ENCODE data around the gene RDH13. TPM values are rescaled to one million over a fixed set of nuclear protein-coding genes. Genes with fewer than 3 reads are reported as not detected.

RDH13 gene
- polyA plus RNA-seq, 1 of the 3 experiments (the other 2 are of a cell fraction) = 9.6 TPM

DNA sequence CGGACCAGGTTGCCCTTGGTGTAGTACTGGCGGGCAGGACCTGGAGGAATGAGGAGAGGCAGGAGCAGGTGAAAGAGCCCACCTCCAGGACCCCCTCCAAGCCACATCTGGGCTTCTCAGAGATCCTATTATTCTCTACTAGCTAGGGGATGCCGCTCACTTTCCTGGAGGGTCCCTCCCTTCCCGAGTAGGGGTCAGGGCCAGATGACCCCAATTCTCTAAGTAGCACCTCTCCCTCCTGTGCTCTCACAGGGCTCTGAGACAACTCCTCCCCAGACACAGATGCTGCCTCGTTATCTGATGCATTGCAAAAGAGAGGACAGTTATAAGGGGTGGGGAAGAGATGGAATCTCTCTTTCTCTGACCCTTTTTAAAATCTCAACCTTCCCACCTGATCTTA lies 47.8 kb downstream of the RDH13 start:
- ChIA-PET CTCF (no interaction called here), POLR2A (no interaction called here)
- H3K27me3 ChIP-seq (ENCODE audit: insufficient read depth) = no peaks in the 10 kb centered on the region
- peak overlapping the region; percentile 70 for H3K4me2 ChIP-seq
- H3K36me3 ChIP-seq (replicated peaks in 1 of 2; ENCODE audit: control insufficient read depth in 1 of 2, insufficient read depth in 2 of 2, low read length in 1 of 2) = no peaks in the 10 kb centered on the region
- H2AFZ ChIP-seq (ENCODE audit: low read depth) = no peak overlapping the region; the same call in 1 of the 2 replicates
- 0 out of 2 replicates have a peak overlapping the region, but pooled peaks have one; percentile 18 for H3K9ac ChIP-seq
- no peak for DNase-seq
- H3K27ac ChIP-seq (ENCODE audit: low read depth in 2 of 2, low read length in 1 of 2) = no peak overlapping the region
- H3K4me3 ChIP-seq (ENCODE audit: low read depth in 2 of 2, low read length in 1 of 2) = peak overlapping the region; percentile 29 to 45; a peak in 1 of 4 replicates
- peaks cover 0 to 2% of the 10 kb centered on the region in 2 experiments; a peak in 1 of 4 replicates for H3K4me1 ChIP-seq (ENCODE audit: control insufficient read depth in 1 of 2, insufficient read depth in 2 of 2, low read depth in 1 of 2, low read length in 1 of 2)
- no peaks in the 10 kb centered on the region for H4K20me1 ChIP-seq (ENCODE audit: insufficient read depth)
- no peak for TF ChIP-seq NFIC (IDR thresholded peaks at IDR 0.05; ENCODE audit: borderline replicate concordance)
- no peak for TF ChIP-seq SMC3 (IDR thresholded peaks at IDR 0.05; ENCODE audit: low read depth, low read length)
- no peak for TF ChIP-seq EZH2phosphoT487 (IDR thresholded peaks at IDR 0.05; ENCODE audit: borderline replicate concordance, low read depth)
- TF ChIP-seq RAD21 (IDR thresholded peaks at IDR 0.05; ENCODE audit: low read length) = no peak
- no peak for TF ChIP-seq RFX5 (IDR thresholded peaks at IDR 0.05; ENCODE audit: low read length)
- TF ChIP-seq, protein P1, sequence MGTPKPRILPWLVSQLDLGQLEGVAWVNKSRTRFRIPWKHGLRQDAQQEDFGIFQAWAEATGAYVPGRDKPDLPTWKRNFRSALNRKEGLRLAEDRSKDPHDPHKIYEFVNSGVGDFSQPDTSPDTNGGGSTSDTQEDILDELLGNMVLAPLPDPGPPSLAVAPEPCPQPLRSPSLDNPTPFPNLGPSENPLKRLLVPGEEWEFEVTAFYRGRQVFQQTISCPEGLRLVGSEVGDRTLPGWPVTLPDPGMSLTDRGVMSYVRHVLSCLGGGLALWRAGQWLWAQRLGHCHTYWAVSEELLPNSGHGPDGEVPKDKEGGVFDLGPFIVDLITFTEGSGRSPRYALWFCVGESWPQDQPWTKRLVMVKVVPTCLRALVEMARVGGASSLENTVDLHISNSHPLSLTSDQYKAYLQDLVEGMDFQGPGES (IDR thresholded peaks at IDR 0.05; ENCODE audit: low read depth, low read length) = no peak
- TF ChIP-seq, protein P2, sequence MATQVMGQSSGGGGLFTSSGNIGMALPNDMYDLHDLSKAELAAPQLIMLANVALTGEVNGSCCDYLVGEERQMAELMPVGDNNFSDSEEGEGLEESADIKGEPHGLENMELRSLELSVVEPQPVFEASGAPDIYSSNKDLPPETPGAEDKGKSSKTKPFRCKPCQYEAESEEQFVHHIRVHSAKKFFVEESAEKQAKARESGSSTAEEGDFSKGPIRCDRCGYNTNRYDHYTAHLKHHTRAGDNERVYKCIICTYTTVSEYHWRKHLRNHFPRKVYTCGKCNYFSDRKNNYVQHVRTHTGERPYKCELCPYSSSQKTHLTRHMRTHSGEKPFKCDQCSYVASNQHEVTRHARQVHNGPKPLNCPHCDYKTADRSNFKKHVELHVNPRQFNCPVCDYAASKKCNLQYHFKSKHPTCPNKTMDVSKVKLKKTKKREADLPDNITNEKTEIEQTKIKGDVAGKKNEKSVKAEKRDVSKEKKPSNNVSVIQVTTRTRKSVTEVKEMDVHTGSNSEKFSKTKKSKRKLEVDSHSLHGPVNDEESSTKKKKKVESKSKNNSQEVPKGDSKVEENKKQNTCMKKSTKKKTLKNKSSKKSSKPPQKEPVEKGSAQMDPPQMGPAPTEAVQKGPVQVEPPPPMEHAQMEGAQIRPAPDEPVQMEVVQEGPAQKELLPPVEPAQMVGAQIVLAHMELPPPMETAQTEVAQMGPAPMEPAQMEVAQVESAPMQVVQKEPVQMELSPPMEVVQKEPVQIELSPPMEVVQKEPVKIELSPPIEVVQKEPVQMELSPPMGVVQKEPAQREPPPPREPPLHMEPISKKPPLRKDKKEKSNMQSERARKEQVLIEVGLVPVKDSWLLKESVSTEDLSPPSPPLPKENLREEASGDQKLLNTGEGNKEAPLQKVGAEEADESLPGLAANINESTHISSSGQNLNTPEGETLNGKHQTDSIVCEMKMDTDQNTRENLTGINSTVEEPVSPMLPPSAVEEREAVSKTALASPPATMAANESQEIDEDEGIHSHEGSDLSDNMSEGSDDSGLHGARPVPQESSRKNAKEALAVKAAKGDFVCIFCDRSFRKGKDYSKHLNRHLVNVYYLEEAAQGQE (IDR thresholded peaks at IDR 0.05; ENCODE audit: low read depth, low read length) = no peak
- TF ChIP-seq, protein P3, sequence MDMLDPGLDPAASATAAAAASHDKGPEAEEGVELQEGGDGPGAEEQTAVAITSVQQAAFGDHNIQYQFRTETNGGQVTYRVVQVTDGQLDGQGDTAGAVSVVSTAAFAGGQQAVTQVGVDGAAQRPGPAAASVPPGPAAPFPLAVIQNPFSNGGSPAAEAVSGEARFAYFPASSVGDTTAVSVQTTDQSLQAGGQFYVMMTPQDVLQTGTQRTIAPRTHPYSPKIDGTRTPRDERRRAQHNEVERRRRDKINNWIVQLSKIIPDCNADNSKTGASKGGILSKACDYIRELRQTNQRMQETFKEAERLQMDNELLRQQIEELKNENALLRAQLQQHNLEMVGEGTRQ (IDR thresholded peaks at IDR 0.05; ENCODE audit: borderline replicate concordance, low read depth, low read length) = no peak
- TF ChIP-seq JUND (IDR thresholded peaks at IDR 0.05) = no peak
- TF ChIP-seq FOSL2 (IDR thresholded peaks at IDR 0.05; ENCODE audit: borderline replicate concordance, low read depth) = no peak
- TF ChIP-seq EP300 (IDR thresholded peaks at IDR 0.05; ENCODE audit: borderline replicate concordance in 1 of 2, low read depth in 1 of 2, low read length in 1 of 2) = no peak
- TF ChIP-seq POLR2AphosphoS5 (IDR thresholded peaks at IDR 0.05; ENCODE audit: low read depth, low read length) = no peak
- no peak for TF ChIP-seq FOXJ3 (CRISPR knock-in tag; IDR thresholded peaks at IDR 0.05)
- TF ChIP-seq TAF1 (IDR thresholded peaks at IDR 0.05; ENCODE audit: borderline replicate concordance, low read depth, low read length) = no peak
- H3K9me2 ChIP-seq = no peaks in the 10 kb centered on the region
- WGBS (ENCODE audit: low lambda C conversion rate) = 0% methylated on average over 3 of the region's 5 CpGs
- H3K79me2 ChIP-seq (ENCODE audit: insufficient read depth) = 0 out of 2 replicates have a peak, but pooled peaks cover 3% of the 10 kb centered on the region
- no peaks in the 10 kb centered on the region for H3F3A ChIP-seq (replicated peaks; ENCODE audit: insufficient read depth)
- no peaks in the 10 kb centered on the region for H3K9me3 ChIP-seq
